Neuronal stem cell (in vitro differentiated cells): Measurements from ENCODE around the gene CCDC63.

Source experiments
- DNase-seq: peaks from one replicate; pipeline ENCODE4 v3.0.0-alpha.2; 2013; ENCODE audit warnings: low spot score
- H2AFZ ChIP-seq: one replicate; pipeline ENCODE4 v1.6.1; 2013; ENCODE audit warnings: mild to moderate bottlenecking, low read length, inconsistent platforms
- H2AK5ac ChIP-seq: 2 replicates; pipeline ENCODE4 v1.6.1; 2013; ENCODE audit warnings: low read depth, mild to moderate bottlenecking, inconsistent platforms, low read length, moderate library complexity, mixed read lengths
- H2BK120ac ChIP-seq: 2 replicates; pipeline ENCODE4 v1.6.1; 2013; ENCODE audit warnings: low read depth, mild to moderate bottlenecking, inconsistent platforms, low read length, moderate library complexity, mixed read lengths
- H2BK12ac ChIP-seq: one replicate; pipeline ENCODE4 v1.6.1; 2013; ENCODE audit warnings: low read length, inconsistent platforms
- H2BK15ac ChIP-seq: 2 replicates; pipeline ENCODE4 v1.6.1; 2013; ENCODE audit warnings: mild to moderate bottlenecking, low read length, inconsistent platforms, mixed read lengths
- H2BK5ac ChIP-seq: one replicate; pipeline ENCODE4 v1.6.1; 2013; ENCODE audit warnings: inconsistent platforms, mild to moderate bottlenecking, low read length, moderate library complexity
- H3K14ac ChIP-seq: one replicate; pipeline ENCODE4 v1.6.1; 2013; ENCODE audit warnings: low read length, inconsistent platforms
- H3K18ac ChIP-seq: 2 replicates; pipeline ENCODE4 v1.6.1; 2013; ENCODE audit warnings: low read length, inconsistent platforms
- H3K23ac ChIP-seq: 2 replicates; pipeline ENCODE4 v1.6.1; 2013; ENCODE audit warnings: low read depth, mild to moderate bottlenecking, mixed read lengths, low read length, inconsistent platforms; ENCODE audit not compliant: poor library complexity
- H3K27ac ChIP-seq: replicated peaks from 3 replicates; pipeline ENCODE4 v1.5.1; 2013; ENCODE audit warnings: low read length, inconsistent platforms
- H3K27me3 ChIP-seq, 3 experiments: 2 replicates each; pipeline ENCODE4 v1.6.1; 2013; ENCODE audit warnings: low read length in 3 of 3, mild to moderate bottlenecking in 2 of 3, inconsistent platforms in 1 of 3, low read depth in 1 of 3, mixed read lengths in 1 of 3, moderate library complexity in 1 of 3; ENCODE audit not compliant: control insufficient read depth in 3 of 3, insufficient read depth in 3 of 3
- H3K36me3 ChIP-seq, 2 donors: replicated peaks in 1 of 2; 2 replicates each; pipeline ENCODE4 v1.6.1; 2013; ENCODE audit warnings: low read length in 2 of 2; ENCODE audit not compliant: control insufficient read depth in 2 of 2, insufficient read depth in 2 of 2
- H3K4ac ChIP-seq: 2 replicates; pipeline ENCODE4 v1.6.1; 2013; ENCODE audit warnings: inconsistent platforms, mild to moderate bottlenecking, low read length, moderate library complexity
- H3K4me1 ChIP-seq, 2 donors: 1 replicate in 1 of 2; 2 replicates in 1 of 2; pipeline ENCODE4 v1.6.1; 2013; ENCODE audit warnings: low read length in 2 of 2, low read depth in 1 of 2; ENCODE audit not compliant: control insufficient read depth in 2 of 2, insufficient read depth in 1 of 2
- H3K4me2 ChIP-seq: one replicate; pipeline ENCODE4 v1.6.1; 2013; ENCODE audit warnings: mild to moderate bottlenecking, low read length, inconsistent platforms; ENCODE audit not compliant: insufficient read depth, poor library complexity, severe bottlenecking
- H3K4me3 ChIP-seq, 2 donors: 2 replicates each; pipeline ENCODE4 v1.5.1; 2013; ENCODE audit warnings: low read length in 2 of 2, mild to moderate bottlenecking in 2 of 2, inconsistent platforms in 1 of 2, moderate library complexity in 1 of 2
- H3K79me1 ChIP-seq: one replicate; pipeline ENCODE4 v1.6.1; 2013; ENCODE audit warnings: low read depth, mild to moderate bottlenecking, inconsistent platforms, low read length, moderate library complexity
- H3K9ac ChIP-seq: one replicate; pipeline ENCODE4 v1.6.1; 2013; ENCODE audit warnings: mild to moderate bottlenecking, low read depth, low read length, inconsistent platforms; ENCODE audit not compliant: poor library complexity
- H3K9me3 ChIP-seq, 2 donors: replicated peaks in 1 of 2; 2 replicates each; pipeline versions ENCODE3 to v1.6.1; 2013; ENCODE audit warnings: low read length in 2 of 2, mild to moderate bottlenecking in 2 of 2, inconsistent platforms in 1 of 2, low read depth in 1 of 2, mixed read lengths in 1 of 2, moderate library complexity in 1 of 2; ENCODE audit not compliant: control insufficient read depth in 2 of 2, insufficient read depth in 1 of 2
- H4K8ac ChIP-seq: one replicate; pipeline ENCODE4 v1.6.1; 2013; ENCODE audit warnings: low read depth, mild to moderate bottlenecking, inconsistent platforms, low read length, moderate library complexity
- H4K91ac ChIP-seq: one replicate; pipeline ENCODE4 v1.6.1; 2013; ENCODE audit warnings: low read length, low read depth, mild to moderate bottlenecking, inconsistent platforms; ENCODE audit not compliant: poor library complexity
- WGBS, 2 donors: extraction: QIAGEN DNeasy Blood & Tissue Kit; methylation state at CpG; one replicate each; pipeline ENCODE4 v1.1.7; 2013; ENCODE audit warnings: missing lambda C conversion rate in 2 of 2, mixed read lengths in 1 of 2; ENCODE audit not compliant: insufficient read length in 2 of 2, insufficient replicate concordance in 1 of 2; ENCODE audit errors: extremely low coverage in 2 of 2; 5-methylcytosine and 5-hydroxymethylcytosine counted together

CCDC63 gene

DNA sequence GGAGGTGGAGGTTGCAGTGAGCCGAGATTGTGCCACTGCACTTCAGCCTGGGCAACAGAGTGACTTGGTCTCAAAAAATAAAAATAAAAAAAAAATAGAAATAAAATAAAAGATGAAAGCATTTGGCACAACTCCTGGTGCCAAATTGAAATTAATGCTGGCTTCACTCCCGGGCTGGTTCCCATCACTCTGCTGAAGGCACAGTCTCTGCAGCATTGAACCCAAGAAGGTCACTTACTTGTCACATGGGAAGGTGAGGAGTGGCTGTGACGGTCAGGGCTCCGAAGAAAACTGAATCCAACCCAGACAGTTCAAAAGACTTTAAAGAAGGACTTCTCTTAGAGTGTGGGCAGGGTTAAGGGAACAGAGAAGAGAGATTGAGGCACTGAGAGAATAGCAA lies 10.5 kb upstream of the CCDC63 start:
- WGBS, 2 donors = no CpG with 5 or more reads among the region's 4 CpGs
- H3K23ac ChIP-seq = no peak overlapping the region
- H3K4me1 ChIP-seq = no peaks in the 10 kb centered on the region
- no peak overlapping the region for H4K8ac ChIP-seq
- no peak overlapping the region for H2BK120ac ChIP-seq
- no peaks in the 10 kb centered on the region for H3K79me1 ChIP-seq
- H3K9me3 ChIP-seq = no peaks in the 10 kb centered on the region
- H3K14ac ChIP-seq = no peak overlapping the region
- H3K27ac ChIP-seq = no peak overlapping the region
- no peak overlapping the region for H3K9ac ChIP-seq
- H2AFZ ChIP-seq = no peak overlapping the region
- no peak overlapping the region for H3K4ac ChIP-seq
- no peak overlapping the region for H4K91ac ChIP-seq
- H2BK12ac ChIP-seq = no peak overlapping the region
- H2BK15ac ChIP-seq = no peak overlapping the region
- H3K4me3 ChIP-seq = no peak overlapping the region
- no peak overlapping the region for H3K18ac ChIP-seq
- H3K27me3 ChIP-seq = no peaks in the 10 kb centered on the region
- H3K4me2 ChIP-seq = no peak overlapping the region
- H2AK5ac ChIP-seq = no peak overlapping the region
- H3K36me3 ChIP-seq = no peaks in the 10 kb centered on the region
- DNase-seq = no peak
- H2BK5ac ChIP-seq = no peak overlapping the region

DNA sequence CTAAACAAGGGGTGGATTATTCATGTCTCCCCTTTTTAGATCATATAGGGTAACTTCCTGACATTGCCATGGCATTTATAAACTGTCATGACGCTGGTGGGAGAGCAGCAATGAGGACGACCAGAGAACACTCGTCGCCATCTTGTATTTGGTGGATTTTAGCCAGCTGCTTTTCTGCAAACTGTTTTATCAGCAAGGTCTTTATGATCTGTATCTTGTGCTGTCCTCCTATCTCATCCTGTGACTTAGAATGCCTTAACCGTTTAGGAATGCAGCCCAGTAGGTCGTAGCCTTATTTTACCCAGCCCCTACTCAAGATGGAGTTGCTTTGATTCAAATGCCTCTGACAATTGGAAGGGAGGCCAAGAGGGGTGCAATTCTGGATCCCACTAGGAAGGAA lies 5.8 kb upstream of the CCDC63 start:
- no peak overlapping the region for H2BK120ac ChIP-seq
- no peak overlapping the region for H3K23ac ChIP-seq
- no peaks in the 10 kb centered on the region for H3K36me3 ChIP-seq
- no peak overlapping the region for H2BK15ac ChIP-seq
- WGBS, 2 donors = no CpG with 5 or more reads among the region's 6 CpGs
- H3K18ac ChIP-seq = no peak overlapping the region
- peaks cover 0 to 21% (median 0%) of the 10 kb centered on the region in 3 experiments for H3K27me3 ChIP-seq
- H3K9me3 ChIP-seq = no peaks in the 10 kb centered on the region
- no peaks in the 10 kb centered on the region for H3K79me1 ChIP-seq
- no peak overlapping the region for H2AFZ ChIP-seq
- no peak overlapping the region for H3K4me2 ChIP-seq
- H3K27ac ChIP-seq = no peak overlapping the region
- H3K4me1 ChIP-seq = no peaks in the 10 kb centered on the region
- no peak overlapping the region for H3K4ac ChIP-seq
- DNase-seq = no peak
- H2BK12ac ChIP-seq = no peak overlapping the region
- no peak overlapping the region for H2BK5ac ChIP-seq
- no peak overlapping the region for H3K4me3 ChIP-seq
- no peak overlapping the region for H2AK5ac ChIP-seq
- no peak overlapping the region for H4K8ac ChIP-seq
- H3K9ac ChIP-seq = no peak overlapping the region
- no peak overlapping the region for H4K91ac ChIP-seq
- no peak overlapping the region for H3K14ac ChIP-seq

DNA sequence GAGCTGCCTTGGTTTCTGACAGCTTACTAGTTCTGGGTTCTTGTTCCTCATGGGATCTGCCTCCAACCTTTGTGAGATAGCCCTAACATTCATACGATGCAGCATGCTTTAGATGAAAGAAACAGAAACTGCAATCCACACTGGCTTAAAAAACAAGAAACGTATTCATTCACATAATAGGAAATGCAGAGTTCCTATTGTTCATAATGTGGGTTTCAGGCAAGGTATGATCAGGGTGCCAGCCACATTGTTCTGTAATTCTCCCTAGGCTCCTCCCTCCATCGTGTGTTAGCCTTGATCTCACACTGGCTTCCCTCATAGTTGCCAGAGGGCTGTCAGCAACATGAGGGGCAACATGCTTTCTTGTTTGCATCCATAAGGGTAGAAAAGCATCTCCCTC lies 2.7 kb upstream of the CCDC63 start:
- no peaks in the 10 kb centered on the region for H3K79me1 ChIP-seq
- no peak overlapping the region for H4K8ac ChIP-seq
- H3K23ac ChIP-seq = no peak overlapping the region
- H2BK5ac ChIP-seq = no peak overlapping the region
- no peak overlapping the region for H3K27ac ChIP-seq
- no peak overlapping the region for H2BK120ac ChIP-seq
- H2BK12ac ChIP-seq = no peak overlapping the region
- no peak overlapping the region for H3K14ac ChIP-seq
- H2AK5ac ChIP-seq = no peak overlapping the region
- H3K4me2 ChIP-seq = no peak overlapping the region
- no peak overlapping the region for H3K18ac ChIP-seq
- DNase-seq = no peak
- H3K4me1 ChIP-seq = peaks cover 0 to 2% of the 10 kb centered on the region in 2 donors
- no peaks in the 10 kb centered on the region for H3K9me3 ChIP-seq
- no CpG with 5 or more reads among the region's 3 CpGs for WGBS, 2 donors
- H3K4me3 ChIP-seq = no peak overlapping the region
- no peak overlapping the region for H4K91ac ChIP-seq
- peaks cover 0 to 45% (median 0%) of the 10 kb centered on the region in 3 experiments for H3K27me3 ChIP-seq
- H2AFZ ChIP-seq = no peak overlapping the region
- no peaks in the 10 kb centered on the region for H3K36me3 ChIP-seq
- H3K4ac ChIP-seq = no peak overlapping the region
- H2BK15ac ChIP-seq = no peak overlapping the region
- H3K9ac ChIP-seq = no peak overlapping the region

DNA sequence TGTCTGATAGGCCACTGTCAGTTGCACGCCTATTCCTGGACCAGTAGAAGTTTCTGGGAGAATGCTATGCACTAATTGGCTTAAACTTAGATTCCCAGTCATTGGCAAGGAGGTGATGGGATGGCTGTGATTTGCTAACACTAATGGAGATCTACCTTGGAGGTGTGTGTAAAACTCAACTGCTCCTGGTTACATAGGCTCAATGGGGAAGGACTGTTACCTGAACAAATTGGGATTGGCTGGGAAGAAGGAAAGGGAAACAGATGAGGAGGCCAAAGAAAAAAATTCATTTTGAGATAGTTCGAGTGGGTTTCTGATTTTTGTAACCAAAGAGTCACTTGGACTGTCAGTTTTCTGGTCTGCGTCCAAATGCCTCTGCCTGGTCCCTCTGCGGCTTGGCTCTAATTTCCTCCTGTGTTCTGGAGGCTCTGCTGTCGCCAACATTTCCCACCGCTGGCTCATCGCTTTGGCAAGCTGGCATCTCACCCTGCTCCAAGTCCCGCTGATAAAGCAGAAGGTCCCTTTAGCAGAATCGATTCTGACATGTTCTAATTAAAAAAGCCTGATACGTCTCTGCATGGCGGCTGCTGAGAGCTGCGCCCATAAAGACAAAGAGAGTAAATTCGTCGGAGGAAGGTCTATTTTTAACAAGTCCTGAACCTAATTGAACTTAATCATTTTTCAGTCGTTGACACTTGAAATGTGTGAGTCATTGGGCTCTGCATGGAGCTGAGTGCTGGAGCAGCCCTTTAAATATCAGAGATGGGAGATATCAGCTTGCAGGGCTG lies 2.0 kb upstream of the CCDC63 start:
- H3K4me3 ChIP-seq = no peak overlapping the region
- H2BK120ac ChIP-seq = no peak overlapping the region
- no peak overlapping the region for H3K4ac ChIP-seq
- no peak overlapping the region for H2BK12ac ChIP-seq
- WGBS, 2 donors = no CpG with 5 or more reads among the region's 15 CpGs
- no peak overlapping the region for H3K14ac ChIP-seq
- no peak overlapping the region for H4K91ac ChIP-seq
- H2AK5ac ChIP-seq = no peak overlapping the region
- H3K23ac ChIP-seq = no peak overlapping the region
- no peak overlapping the region for H3K27ac ChIP-seq
- H3K27me3 ChIP-seq = peaks cover 0 to 45% (median 0%) of the 10 kb centered on the region in 3 experiments
- H3K4me2 ChIP-seq = no peak overlapping the region
- H2BK15ac ChIP-seq = no peak overlapping the region
- no peak overlapping the region for H3K18ac ChIP-seq
- H3K9me3 ChIP-seq = no peaks in the 10 kb centered on the region
- no peak overlapping the region for H3K9ac ChIP-seq
- no peak for DNase-seq
- H4K8ac ChIP-seq = no peak overlapping the region
- H3K79me1 ChIP-seq = no peaks in the 10 kb centered on the region
- H2BK5ac ChIP-seq = no peak overlapping the region
- peaks cover 0 to 2% of the 10 kb centered on the region in 2 donors for H3K4me1 ChIP-seq
- no peak overlapping the region for H2AFZ ChIP-seq
- no peaks in the 10 kb centered on the region for H3K36me3 ChIP-seq
